Transverse colon (tissue), 4 donors: Measurements from ENCODE around the gene ATP6V0D1.

Experiments used
- EP300 ChIP-seq: sonication (generic); formaldehyde crosslinking; IDR thresholded peaks from one replicate; pipeline ENCODE4 v1.6.1; 2017; ENCODE audit warnings: antibody characterized with exemption, low read depth
- POLR2A ChIP-seq: fragments of 450-650 bp; IDR thresholded peaks from one replicate; pipeline ENCODE4 v1.6.1; 2016; ENCODE audit warnings: antibody characterized with exemption, mild to moderate bottlenecking, moderate library complexity
- POLR2AphosphoS5 ChIP-seq, 3 donors: sonication (generic); formaldehyde crosslinking; IDR thresholded peaks; one replicate each; pipeline ENCODE4 v1.6.1; 2016; ENCODE audit warnings: antibody characterized with exemption in 3 of 3
- TF ChIP-seq, protein P1 (sequence below), 5 experiments: fragments of 200-600 bp in 3 of 5; fragments of 450-650 bp in 2 of 5; sonication (generic) in 3 of 5; IDR thresholded peaks; 1 replicate in 2 of 5; 2 replicates in 3 of 5; pipeline ENCODE4 v1.5.1; 2016 to 2017; ENCODE audit warnings: antibody characterized with exemption in 5 of 5, inconsistent platforms in 3 of 5, mild to moderate bottlenecking in 2 of 5, moderate library complexity in 1 of 5

DNA sequence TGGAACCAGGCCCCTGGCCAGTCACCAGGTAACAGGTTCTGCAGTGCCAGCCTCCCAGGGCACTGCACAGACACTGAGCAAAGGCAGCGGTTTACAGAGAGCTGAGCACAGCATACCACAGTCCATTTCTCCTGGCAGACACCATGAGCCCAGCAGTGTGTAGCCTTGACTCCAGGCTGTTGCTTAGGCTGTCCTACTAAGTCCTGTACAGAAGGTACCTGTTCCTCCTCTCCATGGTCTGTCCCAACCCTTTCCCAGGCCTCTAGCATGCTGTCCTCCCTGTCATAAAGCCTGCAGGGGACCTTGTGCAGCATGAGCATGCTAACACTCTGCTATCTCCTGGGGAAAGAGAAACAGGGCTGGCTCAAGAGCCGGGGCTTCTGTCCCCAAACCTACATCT is 20.0 kb downstream of the ATP6V0D1 start:
- TF ChIP-seq, protein P1, sequence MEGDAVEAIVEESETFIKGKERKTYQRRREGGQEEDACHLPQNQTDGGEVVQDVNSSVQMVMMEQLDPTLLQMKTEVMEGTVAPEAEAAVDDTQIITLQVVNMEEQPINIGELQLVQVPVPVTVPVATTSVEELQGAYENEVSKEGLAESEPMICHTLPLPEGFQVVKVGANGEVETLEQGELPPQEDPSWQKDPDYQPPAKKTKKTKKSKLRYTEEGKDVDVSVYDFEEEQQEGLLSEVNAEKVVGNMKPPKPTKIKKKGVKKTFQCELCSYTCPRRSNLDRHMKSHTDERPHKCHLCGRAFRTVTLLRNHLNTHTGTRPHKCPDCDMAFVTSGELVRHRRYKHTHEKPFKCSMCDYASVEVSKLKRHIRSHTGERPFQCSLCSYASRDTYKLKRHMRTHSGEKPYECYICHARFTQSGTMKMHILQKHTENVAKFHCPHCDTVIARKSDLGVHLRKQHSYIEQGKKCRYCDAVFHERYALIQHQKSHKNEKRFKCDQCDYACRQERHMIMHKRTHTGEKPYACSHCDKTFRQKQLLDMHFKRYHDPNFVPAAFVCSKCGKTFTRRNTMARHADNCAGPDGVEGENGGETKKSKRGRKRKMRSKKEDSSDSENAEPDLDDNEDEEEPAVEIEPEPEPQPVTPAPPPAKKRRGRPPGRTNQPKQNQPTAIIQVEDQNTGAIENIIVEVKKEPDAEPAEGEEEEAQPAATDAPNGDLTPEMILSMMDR (IDR thresholded peaks at IDR 0.05): no peak
- TF ChIP-seq POLR2A (no peak), POLR2AphosphoS5 (IDR thresholded peaks at IDR 0.05) (no peak), EP300 (no peak)
